KMS-11 (cell line): ENCODE measurements around the gene RNF169.

Source experiments
- H2AFZ ChIP-seq: fragments of 200-600 bp; sonication (generic); 2 replicates; pipeline ENCODE4 v1.6.1; 2016; ENCODE audit warnings: antibody characterized with exemption, mixed run types, low read depth
- H3K27ac ChIP-seq: fragments of 200-600 bp; sonication (generic); 2 replicates; pipeline ENCODE4 v1.6.1; 2016; ENCODE audit warnings: mild to moderate bottlenecking, mixed run types
- H3K27me3 ChIP-seq: fragments of 200-600 bp; sonication (generic); 2 replicates; pipeline ENCODE4 v1.6.1; 2017; ENCODE audit warnings: mild to moderate bottlenecking, low read depth, mixed run types, moderate library complexity; ENCODE audit not compliant: insufficient read depth
- H3K36me3 ChIP-seq: fragments of 200-600 bp; sonication (generic); 2 replicates; pipeline ENCODE4 v1.6.1; 2017; ENCODE audit warnings: mild to moderate bottlenecking, mixed run types; ENCODE audit not compliant: insufficient read depth
- H3K4me1 ChIP-seq: fragments of 200-600 bp; sonication (generic); 2 replicates; pipeline ENCODE4 v1.6.1; 2016; ENCODE audit warnings: mild to moderate bottlenecking, low read depth, mixed run types; ENCODE audit not compliant: poor library complexity, severe bottlenecking
- H3K4me2 ChIP-seq: fragments of 200-600 bp; sonication (generic); 2 replicates; pipeline ENCODE4 v1.7.0; 2016; ENCODE audit warnings: mild to moderate bottlenecking, mixed run types
- H3K4me3 ChIP-seq: fragments of 200-600 bp; sonication (generic); IDR thresholded peaks from 2 replicates; pipeline ENCODE4 v1.6.1; 2017; ENCODE audit warnings: low read depth, low read length, mixed read lengths; ENCODE audit not compliant: insufficient read depth
- H3K79me2 ChIP-seq: fragments of 200-600 bp; sonication (generic); 2 replicates; pipeline ENCODE4 v1.6.1; 2016; ENCODE audit warnings: low read depth, mixed run types; ENCODE audit not compliant: insufficient read depth
- H3K9ac ChIP-seq: fragments of 200-600 bp; sonication (generic); 2 replicates; pipeline ENCODE4 v1.6.1; 2016; ENCODE audit warnings: mild to moderate bottlenecking, mixed run types
- H4K20me1 ChIP-seq: fragments of 200-600 bp; sonication (generic); 2 replicates; pipeline ENCODE4 v1.6.1; 2016; ENCODE audit warnings: mild to moderate bottlenecking, mixed run types; ENCODE audit not compliant: insufficient read depth
- TF ChIP-seq, protein P1 (sequence below): fragments of 200-600 bp; sonication (generic); conservative IDR thresholded peaks from 2 replicates; pipeline ENCODE4 v1.6.1; 2017; ENCODE audit warnings: low read depth, mild to moderate bottlenecking, antibody characterized with exemption, low read length, moderate library complexity, mixed read lengths

The RNF169 gene

DNA sequence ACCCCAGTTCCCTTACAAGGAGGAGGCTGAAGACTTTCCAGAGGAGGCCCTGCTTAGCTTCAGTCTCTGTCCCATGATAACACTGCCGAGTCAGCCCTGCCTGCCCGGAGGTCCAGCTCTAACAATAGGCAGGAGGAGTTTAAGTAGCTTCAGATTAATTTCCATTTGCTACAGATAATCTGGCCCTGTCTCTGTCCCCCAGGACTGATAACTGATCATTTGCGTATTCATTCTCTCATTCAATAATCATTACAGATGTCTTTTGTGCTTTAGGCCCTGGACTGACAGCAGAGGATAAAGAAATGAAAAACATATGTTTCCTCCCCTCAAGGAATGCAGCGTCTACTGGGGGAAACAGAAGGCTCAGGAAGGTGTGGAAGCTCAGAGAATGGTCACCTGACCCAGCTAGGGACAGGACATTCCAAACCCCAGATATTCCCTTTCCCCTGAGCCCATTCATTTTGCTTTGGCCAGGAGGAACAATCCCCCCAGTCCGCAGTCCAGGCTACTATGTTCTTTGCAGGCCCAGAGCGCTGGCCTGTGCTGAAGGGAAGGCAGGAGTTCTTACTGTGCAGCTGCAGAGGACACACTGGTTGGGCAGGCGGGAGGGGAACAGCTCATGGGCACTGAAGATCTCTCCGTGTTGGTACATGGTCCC lies 38.2 kb upstream of the RNF169 start:
- Histone ChIP-seq H3K79me2 (no peaks in the 10 kb centered on the region), H3K4me3 (no peak overlapping the region), H3K4me2 (no peak overlapping the region), H3K27me3 (no peaks in the 10 kb centered on the region), H3K36me3 (no peaks in the 10 kb centered on the region), H2AFZ (no peak overlapping the region), H3K9ac (no peak overlapping the region), H3K4me1 (no peaks in the 10 kb centered on the region), H3K27ac (no peak overlapping the region), H4K20me1 (no peaks in the 10 kb centered on the region)
- TF ChIP-seq, protein P1, sequence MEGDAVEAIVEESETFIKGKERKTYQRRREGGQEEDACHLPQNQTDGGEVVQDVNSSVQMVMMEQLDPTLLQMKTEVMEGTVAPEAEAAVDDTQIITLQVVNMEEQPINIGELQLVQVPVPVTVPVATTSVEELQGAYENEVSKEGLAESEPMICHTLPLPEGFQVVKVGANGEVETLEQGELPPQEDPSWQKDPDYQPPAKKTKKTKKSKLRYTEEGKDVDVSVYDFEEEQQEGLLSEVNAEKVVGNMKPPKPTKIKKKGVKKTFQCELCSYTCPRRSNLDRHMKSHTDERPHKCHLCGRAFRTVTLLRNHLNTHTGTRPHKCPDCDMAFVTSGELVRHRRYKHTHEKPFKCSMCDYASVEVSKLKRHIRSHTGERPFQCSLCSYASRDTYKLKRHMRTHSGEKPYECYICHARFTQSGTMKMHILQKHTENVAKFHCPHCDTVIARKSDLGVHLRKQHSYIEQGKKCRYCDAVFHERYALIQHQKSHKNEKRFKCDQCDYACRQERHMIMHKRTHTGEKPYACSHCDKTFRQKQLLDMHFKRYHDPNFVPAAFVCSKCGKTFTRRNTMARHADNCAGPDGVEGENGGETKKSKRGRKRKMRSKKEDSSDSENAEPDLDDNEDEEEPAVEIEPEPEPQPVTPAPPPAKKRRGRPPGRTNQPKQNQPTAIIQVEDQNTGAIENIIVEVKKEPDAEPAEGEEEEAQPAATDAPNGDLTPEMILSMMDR: no peak

DNA sequence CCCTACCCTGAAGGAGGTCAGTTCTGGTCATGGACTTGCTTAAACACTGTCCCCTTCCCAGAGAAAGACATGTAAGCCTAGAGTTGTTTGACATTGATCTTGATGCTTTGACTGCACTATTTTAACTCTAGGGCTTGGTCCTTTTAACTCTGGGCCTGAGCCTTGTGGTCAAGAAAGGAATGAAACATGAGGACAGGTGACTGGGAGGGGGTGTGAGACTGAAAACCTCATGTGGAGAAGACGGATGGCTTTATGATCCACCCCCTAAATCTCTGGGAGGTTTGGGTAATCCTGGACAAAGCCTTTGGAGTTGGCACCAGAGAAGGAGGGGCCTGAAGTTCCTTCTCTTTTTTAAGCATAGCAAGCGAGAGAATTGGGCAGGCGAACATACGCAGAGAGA lies 35.0 kb upstream of the RNF169 start:
- Histone ChIP-seq H3K4me1 (no peaks in the 10 kb centered on the region), H3K4me2 (no peak overlapping the region), H3K27ac (no peak overlapping the region), H3K36me3 (no peaks in the 10 kb centered on the region), H3K9ac (no peak overlapping the region), H3K4me3 (no peak overlapping the region), H4K20me1 (no peaks in the 10 kb centered on the region), H2AFZ (no peak overlapping the region), H3K79me2 (no peaks in the 10 kb centered on the region), H3K27me3 (no peaks in the 10 kb centered on the region)
- TF ChIP-seq, protein P1: no peak

DNA sequence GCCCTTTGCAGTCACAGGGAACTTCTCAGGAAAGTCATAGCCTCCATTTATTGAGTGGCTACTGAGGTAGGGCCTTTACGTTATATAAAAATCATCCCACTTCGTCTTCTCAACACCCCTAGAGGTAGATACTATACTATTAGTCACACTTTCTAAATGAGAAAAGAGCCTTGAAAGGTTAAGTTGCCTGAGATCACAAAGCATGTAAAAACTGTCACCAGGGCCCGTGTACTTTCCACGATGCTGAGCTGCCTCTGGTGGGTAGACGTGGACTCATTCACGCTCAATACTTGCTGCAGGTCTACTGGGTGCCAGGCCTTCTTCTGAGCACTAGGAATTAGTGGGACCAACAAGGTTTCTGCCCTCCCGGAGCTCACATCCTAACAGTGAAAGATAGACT lies 33.7 kb upstream of the RNF169 start:
- Histone ChIP-seq H2AFZ (no peak overlapping the region), H4K20me1 (no peaks in the 10 kb centered on the region), H3K79me2 (no peaks in the 10 kb centered on the region), H3K27ac (no peak overlapping the region), H3K36me3 (no peaks in the 10 kb centered on the region), H3K4me2 (no peak overlapping the region), H3K9ac (no peak overlapping the region), H3K4me3 (no peak overlapping the region), H3K4me1 (no peaks in the 10 kb centered on the region), H3K27me3 (no peaks in the 10 kb centered on the region)
- TF ChIP-seq, protein P1: no peak

DNA sequence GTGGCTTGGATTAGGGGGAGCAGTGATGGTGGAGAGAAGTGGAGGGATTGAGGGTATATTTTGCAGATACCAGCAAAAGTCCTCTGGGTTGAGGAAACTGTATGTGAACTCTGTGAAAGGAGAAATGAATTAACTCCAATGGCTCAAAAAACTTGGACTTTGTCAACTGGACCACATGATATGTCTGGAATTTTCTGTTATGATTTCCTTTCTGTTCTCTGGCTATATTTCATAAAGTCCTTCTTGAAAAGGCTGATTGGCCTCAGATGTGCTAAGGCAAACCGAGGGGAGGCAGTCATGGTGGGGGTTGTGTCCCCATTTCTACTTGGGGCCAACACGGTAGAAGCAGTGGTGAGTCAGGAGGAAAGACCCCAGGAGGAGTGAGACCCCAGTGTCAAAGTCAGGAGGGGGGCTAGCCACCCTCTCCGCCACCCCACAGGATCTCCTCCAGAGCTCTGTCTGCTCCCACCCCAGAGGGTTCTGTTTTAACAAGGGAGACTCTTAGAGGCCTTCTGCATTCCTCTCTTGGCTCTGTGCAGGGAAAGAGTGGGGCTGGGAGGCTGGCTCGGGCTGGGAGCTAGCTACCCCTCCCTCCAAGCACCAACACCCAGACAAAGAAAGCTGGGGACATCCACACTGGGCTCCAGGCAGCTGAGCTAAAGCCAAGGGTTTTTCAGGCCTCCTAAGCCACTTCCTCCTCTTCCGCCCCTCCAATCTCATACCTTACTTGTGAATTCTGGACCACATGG lies 31.3 kb upstream of the RNF169 start:
- H3K79me2 ChIP-seq: no peaks in the 10 kb centered on the region
- no peak overlapping the region for H3K9ac ChIP-seq
- TF ChIP-seq, protein P1: no peak
- H3K27ac ChIP-seq: no peak overlapping the region
- H3K4me3 ChIP-seq: no peak overlapping the region
- no peaks in the 10 kb centered on the region for H3K4me1 ChIP-seq
- no peaks in the 10 kb centered on the region for H3K36me3 ChIP-seq
- H3K4me2 ChIP-seq: no peak overlapping the region
- H2AFZ ChIP-seq: no peak overlapping the region
- no peaks in the 10 kb centered on the region for H3K27me3 ChIP-seq
- H4K20me1 ChIP-seq: no peaks in the 10 kb centered on the region
